Smooth muscle cell (in vitro differentiated cells): Measurements from ENCODE around the gene MVB12A. TPM values are rescaled to one million over a fixed set of nuclear protein-coding genes. Genes with fewer than 3 reads are reported as not detected.

Experiments used
- DNase-seq: peaks from one replicate; lab custom pipeline; 2025; ENCODE audit not compliant: unreplicated experiment; lab: John Stamatoyannopoulos, UW
- H2AFZ ChIP-seq: fragments of 200-600 bp; sonication (generic); 2 replicates; pipeline ENCODE4 v1.6.0; 2016; ENCODE audit warnings: antibody characterized with exemption, low read depth, mild to moderate bottlenecking
- H3F3A ChIP-seq: fragments of 200-600 bp; sonication (generic); 2 replicates; pipeline ENCODE4 v1.6.0; 2017; ENCODE audit warnings: antibody characterized with exemption, low read depth
- H3K27ac ChIP-seq: fragments of 200-600 bp; sonication (generic); 2 replicates; pipeline ENCODE4 v1.5.1; 2016; ENCODE audit warnings: low read depth, mild to moderate bottlenecking
- H3K27me3 ChIP-seq: fragments of 200-600 bp; sonication (generic); 2 replicates; pipeline ENCODE4 v1.6.1; 2016; ENCODE audit warnings: low read depth, mild to moderate bottlenecking
- H3K36me3 ChIP-seq: fragments of 200-600 bp; sonication (generic); 2 replicates; pipeline ENCODE4 v1.5.1; 2016; ENCODE audit warnings: low read depth
- H3K4me1 ChIP-seq: fragments of 200-600 bp; sonication (generic); 2 replicates; pipeline ENCODE4 v1.5.1; 2016; ENCODE audit warnings: low read depth
- H3K4me2 ChIP-seq: fragments of 200-600 bp; sonication (generic); 2 replicates; pipeline ENCODE4 v1.6.0; 2016; ENCODE audit warnings: mild to moderate bottlenecking
- H3K4me3 ChIP-seq: fragments of 200-600 bp; sonication (generic); 2 replicates; pipeline ENCODE4 v1.5.1; 2016; ENCODE audit warnings: mild to moderate bottlenecking
- H3K79me2 ChIP-seq: fragments of 200-600 bp; sonication (generic); 2 replicates; pipeline ENCODE4 v1.6.0; 2016; ENCODE audit warnings: low read depth, mild to moderate bottlenecking
- H3K9ac ChIP-seq: fragments of 200-600 bp; sonication (generic); 2 replicates; pipeline ENCODE4 v1.6.0; 2016; ENCODE audit warnings: low read depth
- H3K9me3 ChIP-seq: fragments of 200-600 bp; sonication (generic); replicated peaks from 2 replicates; pipeline ENCODE4 v1.5.1; 2016; ENCODE audit warnings: low read depth
- H4K20me1 ChIP-seq: fragments of 200-600 bp; sonication (generic); 2 replicates; pipeline ENCODE4 v1.6.0; 2016; ENCODE audit warnings: low read depth
- WGBS: methylation state at CpG from one replicate; pipeline ENCODE4 v1.1.7; 2016; ENCODE audit warnings: low lambda C conversion rate; 5-methylcytosine and 5-hydroxymethylcytosine counted together
- polyA plus RNA-seq: library from polyadenylated mRNA; unstranded; fragments of >200 nt; fragmentation: Nextera tagmentation; extraction: Ambion mirVana; gene quantifications from 2 replicates; pipeline ENCODE4 v1.2.1, GENCODE V29; 2016
- total RNA-seq: library from RNA; depleted of rRNA; stranded (reverse); fragments of >200 nt; gene quantifications from 2 replicates; pipeline ENCODE4 v1.2.3, GENCODE V29; 2014
- TF ChIP-seq, protein P1 (sequence below): fragments of 200-600 bp; sonication (generic); IDR thresholded peaks from 2 replicates; pipeline ENCODE4 v1.5.1; 2017; ENCODE audit warnings: borderline replicate concordance, mild to moderate bottlenecking, antibody characterized with exemption; ENCODE audit not compliant: insufficient read depth, poor library complexity, severe bottlenecking

The MVB12A gene
- total and polyA plus RNA-seq, 2 experiments from 2014 or later: 68.1 to 98.1 TPM

DNA sequence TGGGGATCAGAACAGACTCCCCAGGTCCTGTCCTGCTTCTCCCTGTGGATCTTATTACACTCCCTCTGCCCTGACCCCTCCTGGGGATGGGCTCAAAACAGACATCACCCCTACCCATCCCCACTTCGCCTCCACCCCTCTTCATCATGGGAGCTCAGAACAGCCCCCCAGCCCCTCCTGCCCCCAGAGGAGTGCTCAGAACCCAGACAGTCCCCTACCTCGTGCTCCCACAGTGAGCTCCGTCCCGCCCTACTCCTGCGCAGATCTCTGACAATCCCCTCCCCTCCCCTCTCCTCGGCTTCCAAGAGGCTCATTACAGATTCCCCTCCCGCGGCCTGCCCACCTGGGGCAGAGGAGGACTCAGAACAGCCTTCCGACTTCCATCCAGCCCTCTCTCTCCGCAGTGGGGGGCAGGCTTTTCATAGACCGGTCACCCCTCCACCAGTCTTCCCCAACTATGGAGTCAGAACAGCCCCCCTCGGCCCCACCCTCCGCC lies 34.8 kb downstream of the MVB12A start:
- DNase-seq: no peak
- 9% methylated on average over 12 of the region's 13 CpGs for WGBS
- Histone ChIP-seq H3K9ac (no peak overlapping the region), H3K4me3 (no peak overlapping the region), H3K27me3 (peaks cover 48% of the 10 kb centered on the region), H3F3A (no peaks in the 10 kb centered on the region), H2AFZ (no peak overlapping the region), H3K27ac (no peak overlapping the region), H4K20me1 (no peaks in the 10 kb centered on the region), H3K4me1 (no peaks in the 10 kb centered on the region), H3K36me3 (no peaks in the 10 kb centered on the region), H3K79me2 (no peaks in the 10 kb centered on the region), H3K9me3 (no peaks in the 10 kb centered on the region), H3K4me2 (no peak overlapping the region)
- TF ChIP-seq, protein P1, sequence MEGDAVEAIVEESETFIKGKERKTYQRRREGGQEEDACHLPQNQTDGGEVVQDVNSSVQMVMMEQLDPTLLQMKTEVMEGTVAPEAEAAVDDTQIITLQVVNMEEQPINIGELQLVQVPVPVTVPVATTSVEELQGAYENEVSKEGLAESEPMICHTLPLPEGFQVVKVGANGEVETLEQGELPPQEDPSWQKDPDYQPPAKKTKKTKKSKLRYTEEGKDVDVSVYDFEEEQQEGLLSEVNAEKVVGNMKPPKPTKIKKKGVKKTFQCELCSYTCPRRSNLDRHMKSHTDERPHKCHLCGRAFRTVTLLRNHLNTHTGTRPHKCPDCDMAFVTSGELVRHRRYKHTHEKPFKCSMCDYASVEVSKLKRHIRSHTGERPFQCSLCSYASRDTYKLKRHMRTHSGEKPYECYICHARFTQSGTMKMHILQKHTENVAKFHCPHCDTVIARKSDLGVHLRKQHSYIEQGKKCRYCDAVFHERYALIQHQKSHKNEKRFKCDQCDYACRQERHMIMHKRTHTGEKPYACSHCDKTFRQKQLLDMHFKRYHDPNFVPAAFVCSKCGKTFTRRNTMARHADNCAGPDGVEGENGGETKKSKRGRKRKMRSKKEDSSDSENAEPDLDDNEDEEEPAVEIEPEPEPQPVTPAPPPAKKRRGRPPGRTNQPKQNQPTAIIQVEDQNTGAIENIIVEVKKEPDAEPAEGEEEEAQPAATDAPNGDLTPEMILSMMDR: no peak

GRCh38 chr19:17455308-17456123 lies 35.7 kb downstream of the MVB12A start:
- H3K9ac ChIP-seq: no peak overlapping the region
- DNase-seq: no peak

DNA sequence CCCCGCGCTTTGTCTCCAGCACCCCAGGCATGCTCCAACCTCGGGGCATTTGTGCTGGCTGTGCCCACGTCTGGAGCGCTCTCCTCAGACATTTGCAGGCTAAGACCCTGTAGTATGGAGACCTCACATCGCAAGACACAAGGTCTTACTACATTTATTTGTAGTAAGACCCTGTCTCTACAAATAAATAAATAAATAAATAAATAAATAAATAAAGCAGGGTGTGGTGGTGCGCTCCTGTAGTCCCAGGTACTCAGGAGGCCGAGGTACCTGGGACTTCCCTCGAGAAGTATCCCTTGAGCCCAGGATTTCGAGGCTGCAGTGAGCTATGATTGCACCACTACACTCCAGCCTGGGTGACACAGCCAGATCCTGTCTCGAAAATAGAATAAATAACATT lies 36.3 kb downstream of the MVB12A start:
- Histone ChIP-seq H3K9ac (no peak overlapping the region), H3K27me3 (peaks cover 48% of the 10 kb centered on the region), H2AFZ (no peak overlapping the region), H3K4me1 (no peaks in the 10 kb centered on the region), H3K36me3 (no peaks in the 10 kb centered on the region), H4K20me1 (no peaks in the 10 kb centered on the region), H3F3A (no peaks in the 10 kb centered on the region), H3K4me3 (no peak overlapping the region), H3K9me3 (no peaks in the 10 kb centered on the region), H3K79me2 (no peaks in the 10 kb centered on the region), H3K4me2 (no peak overlapping the region), H3K27ac (no peak overlapping the region)
- TF ChIP-seq, protein P1: no peak
- no peak for DNase-seq
- 75% methylated on average over 11 of the region's 11 CpGs for WGBS

More at GRCh38 chr19:17455308-17456123, 35.7 kb downstream of the MVB12A start:
- Histone ChIP-seq H2AFZ (no peak overlapping the region), H3K4me3 (no peak overlapping the region), H3K27me3 (peaks cover 48% of the 10 kb centered on the region), H3K4me1 (no peaks in the 10 kb centered on the region), H3K36me3 (no peaks in the 10 kb centered on the region), H4K20me1 (no peaks in the 10 kb centered on the region), H3F3A (no peaks in the 10 kb centered on the region), H3K27ac (no peak overlapping the region), H3K4me2 (no peak overlapping the region), H3K79me2 (no peaks in the 10 kb centered on the region), H3K9me3 (no peaks in the 10 kb centered on the region)
- TF ChIP-seq, protein P1: no peak
- 36% methylated on average over 40 of the region's 58 CpGs for WGBS

DNA sequence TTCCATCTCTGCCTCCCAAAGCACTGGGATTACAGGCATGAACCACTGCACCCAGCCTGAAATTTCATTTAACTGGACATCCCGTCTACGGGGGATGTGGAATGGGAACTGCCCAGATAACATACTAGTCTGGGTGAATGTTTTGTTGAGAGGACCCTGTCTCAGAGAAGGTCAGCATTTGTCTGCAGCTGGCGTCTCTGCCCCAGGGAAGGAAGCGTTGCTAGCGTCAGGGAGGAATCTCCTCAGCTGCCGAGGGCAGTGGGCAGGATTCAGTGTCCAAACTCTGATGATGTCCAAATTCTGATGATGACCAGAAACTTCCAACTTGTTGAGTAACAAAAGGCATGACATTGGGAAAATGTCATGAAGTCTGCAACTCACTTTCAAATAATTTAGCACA lies 37.8 kb downstream of the MVB12A start:
- Histone ChIP-seq H3K36me3 (no peaks in the 10 kb centered on the region), H4K20me1 (no peaks in the 10 kb centered on the region), H3K9me3 (no peaks in the 10 kb centered on the region), H3K27me3 (peaks cover 48% of the 10 kb centered on the region), H3K27ac (no peak overlapping the region), H2AFZ (no peak overlapping the region), H3K4me3 (no peak overlapping the region), H3K4me1 (no peaks in the 10 kb centered on the region), H3K9ac (no peak overlapping the region), H3F3A (no peaks in the 10 kb centered on the region), H3K4me2 (no peak overlapping the region), H3K79me2 (no peaks in the 10 kb centered on the region)
- 52% methylated on average over 6 of the region's 6 CpGs for WGBS
- TF ChIP-seq, protein P1: no peak
- no peak for DNase-seq
